Transverse colon (tissue), 4 donors: ENCODE results near the gene LXN. TPM values are rescaled to one million over a fixed set of nuclear protein-coding genes. Genes with fewer than 3 reads are reported as not detected.

Experiments
- DNase-seq: peaks from one replicate; pipeline ENCODE4 v3.0.0-alpha.2; 2019
- H3K27ac ChIP-seq, 4 donors: fragments of 200-600 bp; sonication (generic); 2 replicates each; pipeline ENCODE4 v1.5.1; 2016 to 2018; ENCODE audit warnings: inconsistent platforms in 4 of 4
- H3K27me3 ChIP-seq: fragments of 200-600 bp; sonication (generic); 2 replicates; pipeline ENCODE4 v1.5.1; 2017; ENCODE audit warnings: inconsistent platforms
- H3K36me3 ChIP-seq, 4 donors: fragments of 200-600 bp; sonication (generic); 2 replicates each; pipeline ENCODE4 v1.5.1; 2017 to 2019; ENCODE audit warnings: inconsistent platforms in 4 of 4
- H3K4me1 ChIP-seq, 4 donors: fragments of 200-600 bp; sonication (generic); 2 replicates each; pipeline ENCODE4 v1.5.1; 2017 to 2020; ENCODE audit warnings: inconsistent platforms in 4 of 4
- H3K4me3 ChIP-seq, 4 donors: fragments of 200-600 bp; sonication (generic); 1 replicate in 1 of 4; 2 replicates in 3 of 4; pipeline versions ENCODE4 v1.5.1 to v1.6.1; 2017 to 2019; ENCODE audit warnings: inconsistent platforms in 4 of 4
- H3K9me3 ChIP-seq, 2 donors: fragments of 200-600 bp; sonication (generic); 2 replicates each; pipeline ENCODE4 v1.5.1; 2017 to 2019; ENCODE audit warnings: inconsistent platforms in 2 of 2
- EP300 ChIP-seq: sonication (generic); formaldehyde crosslinking; IDR thresholded peaks from one replicate; pipeline ENCODE4 v1.6.1; 2017; ENCODE audit warnings: antibody characterized with exemption, low read depth
- POLR2A ChIP-seq: fragments of 450-650 bp; IDR thresholded peaks from one replicate; pipeline ENCODE4 v1.6.1; 2016; ENCODE audit warnings: antibody characterized with exemption, mild to moderate bottlenecking, moderate library complexity
- POLR2AphosphoS5 ChIP-seq, 3 donors: sonication (generic); formaldehyde crosslinking; IDR thresholded peaks; one replicate each; pipeline ENCODE4 v1.6.1; 2016; ENCODE audit warnings: antibody characterized with exemption in 3 of 3
- WGBS, 2 donors: methylation state at CpG; one replicate each; pipeline ENCODE4 v1.1.5; 2018; ENCODE audit warnings: low coverage in 1 of 2; 5-methylcytosine and 5-hydroxymethylcytosine counted together
- in situ Hi-C, 4 donors: fragments of 200-750 bp; cut with MboI; loops; one replicate each; pipeline versions ENCODE4 v1.15.0 to v1.15.1; 2017; ENCODE audit warnings: low sequenced_read_pairs in 3 of 4, low pct_ligation_motif_present in 1 of 4, low pct_unique_long_range_greater_than_20kb in 1 of 4
- intact Hi-C: fragments of 100-400 bp; cut with DNase I; formaldehyde crosslinking; loops from one replicate; pipeline ENCODE4 v1.15.1; 2023; ENCODE audit warnings: low total_unique reads
- total RNA-seq, 4 donors: library from RNA; depleted of rRNA; stranded (reverse); fragments of >200 nt; gene quantifications; one replicate each; pipeline ENCODE4 v1.1.0, GENCODE V29; 2016
- TF ChIP-seq, protein P1 (sequence below), 5 experiments: fragments of 200-600 bp in 3 of 5; fragments of 450-650 bp in 2 of 5; sonication (generic) in 3 of 5; IDR thresholded peaks; 1 replicate in 2 of 5; 2 replicates in 3 of 5; pipeline ENCODE4 v1.5.1; 2016 to 2017; ENCODE audit warnings: antibody characterized with exemption in 5 of 5, inconsistent platforms in 3 of 5, mild to moderate bottlenecking in 2 of 5, moderate library complexity in 1 of 5

The LXN gene, protein sequence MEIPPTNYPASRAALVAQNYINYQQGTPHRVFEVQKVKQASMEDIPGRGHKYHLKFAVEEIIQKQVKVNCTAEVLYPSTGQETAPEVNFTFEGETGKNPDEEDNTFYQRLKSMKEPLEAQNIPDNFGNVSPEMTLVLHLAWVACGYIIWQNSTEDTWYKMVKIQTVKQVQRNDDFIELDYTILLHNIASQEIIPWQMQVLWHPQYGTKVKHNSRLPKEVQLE
- total RNA-seq: 10 to 100 TPM; 22.2 to 55.8 (median 24.4) TPM

DNA sequence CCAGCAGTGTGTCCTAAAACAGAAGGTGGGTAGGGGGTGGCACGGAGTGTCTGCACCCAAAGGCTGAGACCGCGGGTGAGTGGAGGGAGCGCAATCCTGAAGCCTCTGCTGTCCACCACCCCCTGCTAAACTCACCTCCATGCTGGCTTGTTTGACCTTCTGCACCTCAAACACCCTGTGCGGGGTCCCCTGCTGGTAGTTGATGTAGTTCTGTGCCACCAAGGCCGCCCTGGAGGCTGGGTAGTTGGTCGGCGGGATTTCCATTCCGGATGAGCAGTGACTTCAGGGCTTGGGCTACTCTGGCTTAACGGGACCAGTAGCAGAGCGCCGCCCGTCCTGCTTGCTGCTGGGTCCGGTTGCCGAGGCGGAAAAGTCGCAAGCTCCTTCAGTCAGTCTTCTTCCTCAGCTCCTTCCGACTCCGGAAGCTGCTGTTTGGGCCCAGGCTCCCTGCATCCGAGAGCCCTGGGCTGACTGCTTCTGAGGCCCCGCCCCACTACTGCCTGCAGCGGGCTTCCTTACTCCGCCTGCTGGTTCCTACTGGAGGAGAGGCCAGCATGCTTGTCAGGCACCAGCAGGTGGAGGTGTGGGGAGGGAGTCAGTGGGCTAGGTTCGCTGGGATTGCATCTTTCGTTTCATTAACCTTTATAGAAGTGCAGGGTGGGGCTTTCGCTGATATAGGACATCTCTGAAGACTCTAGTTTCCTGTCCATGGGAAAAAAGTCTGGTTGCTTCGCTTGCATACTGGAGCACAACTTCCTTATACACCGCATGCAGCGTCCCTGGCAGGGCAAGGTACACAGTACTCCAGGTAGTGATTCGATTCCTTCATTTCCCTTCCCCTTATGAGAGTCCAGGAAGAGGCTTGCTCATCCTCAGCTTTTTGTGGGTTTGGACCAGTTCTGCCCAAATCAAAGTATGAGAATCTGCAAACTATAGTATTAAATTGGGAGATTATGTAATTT is at the start of gene LXN:
TSS of gene LXN (minus strand) at position 434 of the 962 bp plus-strand sequence. CDS start at position 264, 170 bp downstream.
- peaks cover 0 to 20% (median 3%) of the 10 kb centered on the region in 4 donors for H3K36me3 ChIP-seq
- intact Hi-C loops: no loop called here
- DNase-seq: peak; percentile 93
- WGBS, 2 donors: 12% methylated on average over 30 of the region's 30 CpGs; no CpG with 5 or more reads in 1 of the 2 donors
- H3K27me3 ChIP-seq: no peaks in the 10 kb centered on the region
- H3K4me1 ChIP-seq: peaks cover 0 to 24% (median 7%) of the 10 kb centered on the region in 4 donors
- peak within 1 kb of the TSS; percentile 26 to 56 (median 51) for H3K4me3 ChIP-seq
- in situ Hi-C loops: no loop called here
- peak within 1 kb of the TSS; percentile 82 to 91 (median 85) for H3K27ac ChIP-seq
- TF ChIP-seq POLR2A (peak; percentile 82), EP300 (no peak), POLR2AphosphoS5 (IDR thresholded peaks at IDR 0.05) (peak; percentile 59 to 85 (median 76))
- TF ChIP-seq, protein P1, sequence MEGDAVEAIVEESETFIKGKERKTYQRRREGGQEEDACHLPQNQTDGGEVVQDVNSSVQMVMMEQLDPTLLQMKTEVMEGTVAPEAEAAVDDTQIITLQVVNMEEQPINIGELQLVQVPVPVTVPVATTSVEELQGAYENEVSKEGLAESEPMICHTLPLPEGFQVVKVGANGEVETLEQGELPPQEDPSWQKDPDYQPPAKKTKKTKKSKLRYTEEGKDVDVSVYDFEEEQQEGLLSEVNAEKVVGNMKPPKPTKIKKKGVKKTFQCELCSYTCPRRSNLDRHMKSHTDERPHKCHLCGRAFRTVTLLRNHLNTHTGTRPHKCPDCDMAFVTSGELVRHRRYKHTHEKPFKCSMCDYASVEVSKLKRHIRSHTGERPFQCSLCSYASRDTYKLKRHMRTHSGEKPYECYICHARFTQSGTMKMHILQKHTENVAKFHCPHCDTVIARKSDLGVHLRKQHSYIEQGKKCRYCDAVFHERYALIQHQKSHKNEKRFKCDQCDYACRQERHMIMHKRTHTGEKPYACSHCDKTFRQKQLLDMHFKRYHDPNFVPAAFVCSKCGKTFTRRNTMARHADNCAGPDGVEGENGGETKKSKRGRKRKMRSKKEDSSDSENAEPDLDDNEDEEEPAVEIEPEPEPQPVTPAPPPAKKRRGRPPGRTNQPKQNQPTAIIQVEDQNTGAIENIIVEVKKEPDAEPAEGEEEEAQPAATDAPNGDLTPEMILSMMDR (IDR thresholded peaks at IDR 0.05): peak; percentile 51 to 91 (median 58)
- no peaks in the 10 kb centered on the region for H3K9me3 ChIP-seq

DNA sequence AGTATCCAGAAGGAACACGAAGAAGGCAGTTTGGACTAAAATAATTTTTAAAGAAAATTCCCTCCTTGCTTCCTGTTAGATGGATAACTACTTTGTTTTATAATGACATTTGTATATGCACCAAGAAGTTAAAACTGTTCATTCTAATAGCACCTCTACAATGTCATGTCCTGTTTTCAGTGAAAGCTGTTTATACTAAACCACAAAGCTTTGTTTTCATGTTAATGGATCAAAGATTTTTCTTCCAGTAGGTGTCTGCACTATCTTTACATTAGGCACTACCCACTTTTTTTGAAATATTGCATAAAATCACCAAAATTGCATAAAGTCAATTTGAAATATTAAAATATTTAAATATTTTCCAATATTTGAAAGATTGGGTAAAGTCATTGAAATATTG is 49.7 kb upstream of the LXN start:
- DNase-seq: no peak
- intact Hi-C loops: no loop called here
- Histone ChIP-seq H3K4me1 (peaks cover 36 to 64% (median 46%) of the 10 kb centered on the region in 4 donors), H3K27ac (peak overlapping the region; percentile 82 to 90 (median 88)), H3K4me3 (no peak overlapping the region), H3K36me3 (no peaks in the 10 kb centered on the region), H3K27me3 (no peaks in the 10 kb centered on the region), H3K9me3 (no peaks in the 10 kb centered on the region)
- 85 to 100% methylated on average over 1 of the region's 1 CpG for WGBS, 2 donors
- in situ Hi-C loops: loop anchor here in 1 of 4 donors (10.0 kb wide), 1 partner anchor 73 kb away; no protein-coding TSS in a partner anchor
- TF ChIP-seq EP300 (no peak), POLR2AphosphoS5 (IDR thresholded peaks at IDR 0.05) (no peak), POLR2A (no peak)
- TF ChIP-seq, protein P1 (IDR thresholded peaks at IDR 0.05): no peak

DNA sequence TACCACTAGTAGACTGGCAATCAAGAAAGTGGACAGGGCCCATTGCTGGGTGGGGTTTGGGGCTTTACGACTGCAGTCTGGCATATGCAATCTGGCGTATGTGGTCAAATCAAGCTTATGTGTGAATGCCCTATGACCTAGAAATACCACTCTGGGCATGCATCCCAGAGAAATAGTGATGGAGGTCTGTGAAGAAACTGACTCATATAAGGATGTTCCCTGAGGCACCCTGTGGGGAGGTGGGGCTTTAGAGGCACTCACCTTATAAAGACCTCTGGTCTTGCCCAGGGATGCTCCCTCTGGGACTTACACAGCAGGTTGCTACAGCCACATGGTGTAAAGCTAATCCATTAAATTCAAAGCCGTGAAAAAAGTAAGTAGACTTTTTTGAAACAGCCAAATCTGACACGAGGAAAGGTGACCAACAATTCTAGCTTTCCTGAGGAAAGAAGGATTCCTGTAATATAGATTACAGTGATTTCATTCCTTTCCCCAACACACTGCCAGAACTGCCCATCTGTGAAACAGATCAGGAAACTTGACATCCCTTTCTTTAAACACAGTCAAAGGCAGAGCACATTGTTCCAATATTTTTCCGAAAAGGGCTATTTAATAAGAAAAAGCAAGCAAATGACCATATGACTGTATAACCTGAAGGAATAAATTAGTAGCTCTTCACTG is 46.2 kb upstream of the LXN start:
- intact Hi-C loops: no loop called here
- Histone ChIP-seq H3K4me1 (peaks cover 5 to 32% (median 13%) of the 10 kb centered on the region in 4 donors), H3K27ac (no peak overlapping the region), H3K27me3 (no peaks in the 10 kb centered on the region), H3K36me3 (no peaks in the 10 kb centered on the region), H3K9me3 (no peaks in the 10 kb centered on the region), H3K4me3 (no peak overlapping the region)
- TF ChIP-seq EP300 (no peak), POLR2AphosphoS5 (IDR thresholded peaks at IDR 0.05) (no peak), POLR2A (no peak)
- TF ChIP-seq, protein P1 (IDR thresholded peaks at IDR 0.05): no peak
- WGBS, 2 donors: 71 to 98% methylated on average over 3 to 5 of the region's 5 CpGs
- peak; percentile 35 for DNase-seq
- in situ Hi-C loops: no loop called here
